SK-N-MC (cell line): ENCODE measurements around the gene PCNT.

Experiments used
- EZH2 ChIP-seq: fragments of 200-600 bp; sonication (generic); IDR thresholded peaks from one replicate; pipeline ENCODE4 v1.6.1; 2017; ENCODE audit warnings: antibody characterized with exemption
- FOXP2 ChIP-seq: optimal IDR thresholded peaks from 2 replicates; pipeline ENCODE3; 2011; ENCODE audit warnings: mild to moderate bottlenecking, moderate library complexity; ENCODE audit not compliant: insufficient read depth; ENCODE audit errors: extremely low read length, control extremely low read depth
- POLR2AphosphoS5 ChIP-seq: IDR thresholded peaks from 2 replicates; pipeline ENCODE4 v1.6.1; 2012; ENCODE audit warnings: mild to moderate bottlenecking, low read depth, low read length, borderline replicate concordance

DNA sequence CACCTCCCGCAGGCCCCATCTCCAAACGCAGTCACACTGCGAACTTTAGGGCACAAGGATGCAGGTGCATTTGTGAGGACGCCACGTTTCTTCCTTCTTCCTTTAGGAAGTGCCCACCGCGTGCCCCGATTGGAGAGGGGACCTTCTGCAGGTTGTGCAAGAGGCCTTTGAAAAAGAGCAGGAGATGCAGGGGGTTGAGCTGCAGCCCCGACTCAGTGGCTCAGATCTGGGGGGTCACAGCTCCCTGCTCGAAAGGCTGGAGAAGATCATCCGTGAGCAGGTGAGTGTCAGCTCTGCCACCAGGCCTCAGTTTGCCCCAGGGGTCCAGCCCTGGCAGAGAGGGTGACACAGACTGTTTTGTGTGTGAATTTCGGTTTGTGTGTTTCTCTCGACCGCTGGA is 103.6 kb downstream of the PCNT start:
- TF ChIP-seq POLR2AphosphoS5 (no peak), FOXP2 (no peak), EZH2 (no peak)
